SK-N-SH (cell line): Measurements from ENCODE around the gene GNB1L. TPM values are rescaled to one million over a fixed set of nuclear protein-coding genes. Genes with fewer than 3 reads are reported as not detected.

Experiments used
- CTCF ChIA-PET: fragments of 300-600, 350-600 bp; formaldehyde crosslinking; extraction: SDS; loops from one replicate; lab custom pipeline; 2021; lab: Yijun Ruan, JAX
- POLR2A ChIA-PET: fragments of 350-600 bp; sonication (Branson Sonifier 250); formaldehyde crosslinking; extraction: SDS; loops from one replicate; lab custom pipeline; 2020; ENCODE audit warnings: antibody characterized with exemption, inconsistent platforms; lab: Yijun Ruan, JAX
- DNase-seq: peaks from one replicate; pipeline ENCODE4 v3.0.0; 2012
- H2AFZ ChIP-seq: fragments of 200-600 bp; sonication (generic); 2 replicates; pipeline ENCODE4 v1.8.1; 2016; ENCODE audit warnings: antibody characterized with exemption, mild to moderate bottlenecking, low read depth
- H3F3A ChIP-seq: fragments of 200-600 bp; sonication (generic); replicated peaks from 2 replicates; pipeline ENCODE3; 2016; ENCODE audit warnings: antibody characterized with exemption, mild to moderate bottlenecking; ENCODE audit not compliant: insufficient read depth
- H3K27ac ChIP-seq, 2 experiments: fragments of 200-500 bp in 1 of 2; fragments of 200-600 bp in 1 of 2; sonication (Bioruptor generic) in 1 of 2; sonication (generic), shearing (Covaris generic) in 1 of 2; 2 replicates each; pipeline versions ENCODE4 v1.5.1 to v1.6.1; 2014 to 2016; ENCODE audit warnings: low read depth in 2 of 2, inconsistent platforms in 1 of 2, low read length in 1 of 2, mild to moderate bottlenecking in 1 of 2, mixed read lengths in 1 of 2
- H3K27me3 ChIP-seq: fragments of 200-600 bp; sonication (generic), shearing (Covaris generic); 2 replicates; pipeline ENCODE4 v1.6.1; 2016; ENCODE audit warnings: mixed run types; ENCODE audit not compliant: insufficient read depth
- H3K36me3 ChIP-seq, 2 experiments: fragments of 200-500 bp in 1 of 2; fragments of 200-600 bp in 1 of 2; sonication (Bioruptor generic) in 1 of 2; sonication (generic) in 1 of 2; replicated peaks in 1 of 2; 2 replicates each; pipeline versions ENCODE3 to v1.5.1; 2014 to 2016; ENCODE audit warnings: low read length in 1 of 2, mild to moderate bottlenecking in 1 of 2; ENCODE audit not compliant: insufficient read depth in 2 of 2, control insufficient read depth in 1 of 2
- H3K4me1 ChIP-seq, 2 experiments: fragments of 200-500 bp in 1 of 2; fragments of 200-600 bp in 1 of 2; sonication (Bioruptor generic) in 1 of 2; sonication (generic), shearing (Covaris generic) in 1 of 2; 2 replicates each; pipeline versions ENCODE4 v1.5.1 to v1.6.1; 2014 to 2016; ENCODE audit warnings: low read depth in 1 of 2, low read length in 1 of 2, mixed run types in 1 of 2; ENCODE audit not compliant: insufficient read depth in 2 of 2, control insufficient read depth in 1 of 2
- H3K4me2 ChIP-seq: fragments of 200-600 bp; sonication (generic), shearing (Covaris generic); 2 replicates; pipeline ENCODE4 v1.6.1; 2017; ENCODE audit warnings: mixed run types
- H3K4me3 ChIP-seq, 2 experiments: fragments of 200-500 bp in 1 of 2; fragments of 200-600 bp in 1 of 2; sonication (Bioruptor generic) in 1 of 2; sonication (generic), shearing (Covaris generic) in 1 of 2; 2 replicates each; pipeline versions ENCODE4 v1.5.1 to v1.8.1; 2014 to 2016; ENCODE audit warnings: low read depth in 2 of 2, inconsistent platforms in 1 of 2, low read length in 1 of 2, mild to moderate bottlenecking in 1 of 2, mixed read lengths in 1 of 2, moderate library complexity in 1 of 2
- H3K79me2 ChIP-seq: fragments of 200-600 bp; sonication (generic); 2 replicates; pipeline ENCODE4 v1.8.1; 2017; ENCODE audit warnings: mild to moderate bottlenecking; ENCODE audit not compliant: insufficient read depth
- H3K9ac ChIP-seq: fragments of 200-600 bp; sonication (generic); 2 replicates; pipeline ENCODE4 v1.6.1; 2017; ENCODE audit warnings: mixed run types
- H3K9me2 ChIP-seq: fragments of 200-600 bp; sonication (generic); 2 replicates; pipeline ENCODE4 v1.6.1; 2017; ENCODE audit warnings: mixed run types
- H3K9me3 ChIP-seq: fragments of 200-600 bp; sonication (generic); 2 replicates; pipeline ENCODE4 v1.6.1; 2017; ENCODE audit warnings: mixed run types, mild to moderate bottlenecking, moderate library complexity
- H4K20me1 ChIP-seq: fragments of 200-600 bp; sonication (generic); 2 replicates; pipeline ENCODE4 v1.6.1; 2017; ENCODE audit warnings: mild to moderate bottlenecking, mixed run types; ENCODE audit not compliant: insufficient read depth
- ELF1 ChIP-seq: IDR thresholded peaks from 2 replicates; pipeline ENCODE4 v1.4.0; 2012
- EP300 ChIP-seq, 2 experiments: IDR thresholded peaks; 2 replicates each; pipeline versions ENCODE4 v1.4.0 to v1.6.1; 2012; ENCODE audit warnings: borderline replicate concordance in 1 of 2, low read depth in 1 of 2, low read length in 1 of 2
- EZH2phosphoT487 ChIP-seq: fragments of 200-600 bp; sonication (generic); IDR thresholded peaks from 2 replicates; pipeline ENCODE4 v1.6.1; 2017; ENCODE audit warnings: low read depth, mixed run types, mild to moderate bottlenecking, antibody characterized with exemption, moderate library complexity, borderline replicate concordance
- FOSL2 ChIP-seq: IDR thresholded peaks from 2 replicates; pipeline ENCODE4 v1.4.0; 2012; ENCODE audit warnings: low read depth, mild to moderate bottlenecking, moderate library complexity, borderline replicate concordance
- FOXM1 ChIP-seq: IDR thresholded peaks from 2 replicates; pipeline ENCODE4 v1.4.0; 2012; ENCODE audit warnings: low read depth, mild to moderate bottlenecking
- GATA2 ChIP-seq: sonication (generic); formaldehyde crosslinking; IDR thresholded peaks from 2 replicates; pipeline ENCODE4 v1.5.0; 2020; ENCODE audit warnings: mild to moderate bottlenecking, missing genetic modification reagents
- MXI1 ChIP-seq: IDR thresholded peaks from 2 replicates; pipeline ENCODE4 v1.6.1; 2012; ENCODE audit warnings: mild to moderate bottlenecking, low read depth, low read length, improper control_type of control experiment
- REST ChIP-seq: IDR thresholded peaks from 2 replicates; pipeline ENCODE4 v1.6.1; 2012; ENCODE audit warnings: mild to moderate bottlenecking, low read depth, low read length, moderate library complexity
- RXRA ChIP-seq: IDR thresholded peaks from 2 replicates; pipeline ENCODE4 v1.4.0; 2012; ENCODE audit warnings: low read depth, mild to moderate bottlenecking, borderline replicate concordance
- SMC3 ChIP-seq: IDR thresholded peaks from 2 replicates; pipeline ENCODE4 v1.6.1; 2012; ENCODE audit warnings: low read depth, low read length, improper control_type of control experiment
- TEAD4 ChIP-seq: IDR thresholded peaks from 2 replicates; pipeline ENCODE4 v1.4.0; 2012; ENCODE audit warnings: mild to moderate bottlenecking, borderline replicate concordance; ENCODE audit not compliant: insufficient read depth
- USF1 ChIP-seq: IDR thresholded peaks from 2 replicates; pipeline ENCODE4 v1.4.0; 2012; ENCODE audit warnings: low read depth, borderline replicate concordance
- USF2 ChIP-seq: fragments of 150-350 bp; IDR thresholded peaks from 2 replicates; pipeline ENCODE4 v1.6.1; 2017; ENCODE audit warnings: antibody characterized with exemption, low read length, low read depth, borderline replicate concordance
- ZBTB33 ChIP-seq: IDR thresholded peaks from 2 replicates; pipeline ENCODE4 v1.4.0; 2012; ENCODE audit warnings: low read depth, borderline replicate concordance
- WGBS: methylation state at CpG from one replicate; pipeline ENCODE4 v1.1.6; 2017; ENCODE audit warnings: low lambda C conversion rate; 5-methylcytosine and 5-hydroxymethylcytosine counted together
- polyA plus RNA-seq, 3 experiments: library from polyadenylated mRNA; depleted of rRNA; stranded (reverse); fragments of >200 nt; gene quantifications; 2 replicates each; pipeline ENCODE4 v1.2.3, GENCODE V29; 2012

Gene GNB1L
- polyA plus RNA-seq, 1 of the 3 experiments (the other 2 are of a cell fraction), result 5.9 TPM

- Histone ChIP-seq H3K9me2 (no peaks in the 10 kb centered on the region), H2AFZ (no peak overlapping the region), H3K4me3 (no peak overlapping the region), H3K4me2 (no peak overlapping the region), H3K79me2 (no peaks in the 10 kb centered on the region), H3F3A (no peaks in the 10 kb centered on the region)
- no peak for DNase-seq
- no peak for TF ChIP-seq TEAD4
- TF ChIP-seq REST, result no peak
- TF ChIP-seq EP300 (IDR thresholded peaks at IDR 0.05; ENCODE audit: borderline replicate concordance in 1 of 2, low read depth in 1 of 2, low read length in 1 of 2), result no peak
- no peak for TF ChIP-seq RXRA
- TF ChIP-seq, all 33 proteins: peak for 0
- POLR2A ChIA-PET, result interaction anchor here (0.6 kb wide), 2 partner anchors 40 to 127 kb away, joined by 3 read pairs; no protein-coding TSS in a partner anchor
- CTCF ChIA-PET, result interaction anchor here (1.0 to 1.7 kb wide), 2 partner anchors 28 to 66 kb away, joined by 3 to 5 read pairs; no protein-coding TSS in a partner anchor
- H3K36me3 ChIP-seq, result peaks cover 0 to 3% of the 10 kb centered on the region in 2 experiments
- 94% methylated on average over 15 of the region's 33 CpGs for WGBS
- no peaks in the 10 kb centered on the region for H4K20me1 ChIP-seq
- H3K9me3 ChIP-seq, result peaks cover 4% of the 10 kb centered on the region; the same call in 1 of the 2 replicates
- no peaks in the 10 kb centered on the region for H3K4me1 ChIP-seq
- H3K9ac ChIP-seq, result no peak overlapping the region
- H3K27me3 ChIP-seq, result no peaks in the 10 kb centered on the region
- no peak overlapping the region for H3K27ac ChIP-seq
Observed at GRCh38 chr22:19784384-19785175, 70.1 kb downstream of the GNB1L start.

GRCh38 chr22:19783586-19784383, 70.9 kb downstream of the GNB1L start:
- CTCF ChIA-PET, result interaction anchor here (1.7 kb wide), 1 partner anchor 27 kb away, joined by 5 read pairs; no protein-coding TSS in a partner anchor

More at GRCh38 chr22:19783586-19784383, 70.9 kb downstream of the GNB1L start:
- no peak for DNase-seq
- Histone ChIP-seq H3K27me3 (no peaks in the 10 kb centered on the region), H3K9ac (no peak overlapping the region), H2AFZ (no peak overlapping the region), H3K9me2 (no peaks in the 10 kb centered on the region), H4K20me1 (no peaks in the 10 kb centered on the region), H3K36me3 (peaks cover 0 to 3% of the 10 kb centered on the region in 2 experiments), H3K79me2 (no peaks in the 10 kb centered on the region), H3K4me3 (no peak overlapping the region), H3F3A (no peaks in the 10 kb centered on the region), H3K4me1 (no peaks in the 10 kb centered on the region), H3K9me3 (peaks cover 4% of the 10 kb centered on the region; the same call in 1 of the 2 replicates)
- 95% methylated on average over 8 of the region's 24 CpGs for WGBS
- POLR2A ChIA-PET, result interaction anchor here (0.6 kb wide), 1 partner anchor 39 kb away, joined by 3 read pairs; no protein-coding TSS in a partner anchor
- no peak for TF ChIP-seq TEAD4
- no peak for TF ChIP-seq SMC3
- no peak for TF ChIP-seq EZH2phosphoT487
- no peak for TF ChIP-seq FOSL2
- TF ChIP-seq ELF1, result no peak
- no peak for TF ChIP-seq ZBTB33
- TF ChIP-seq USF1, result no peak
- no peak for TF ChIP-seq MXI1
- TF ChIP-seq FOXM1, result no peak
- TF ChIP-seq GATA2 (CRISPR knock-in tag), result no peak
- TF ChIP-seq RXRA, result no peak
- TF ChIP-seq USF2, result no peak
- TF ChIP-seq, all 33 proteins: peak for 0
- H3K4me2 ChIP-seq, result no peak overlapping the region
- H3K27ac ChIP-seq, result no peak overlapping the region
